ENCODE results near the gene SCN1A.

The SCN1A gene

DNA sequence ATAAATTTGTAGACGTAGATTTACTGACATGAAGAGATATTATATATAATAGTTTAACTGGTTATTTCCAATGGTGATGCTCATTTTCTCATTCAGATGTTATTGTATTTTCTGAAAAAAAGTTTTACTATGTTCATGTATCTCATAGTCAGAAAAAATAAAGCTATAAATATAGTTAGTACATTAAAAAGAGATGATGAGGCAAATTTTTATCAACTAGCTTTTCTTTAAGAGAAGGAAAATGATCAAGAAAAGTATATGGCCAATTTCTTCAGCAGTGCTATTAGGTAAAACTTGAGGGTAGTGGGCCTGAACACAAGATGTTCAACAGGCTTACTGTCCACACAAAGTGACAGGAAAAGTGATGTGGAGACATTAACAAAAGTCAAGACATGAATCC, 186.0 kb downstream of the SCN1A start:
- no peak overlapping the region for H3K4me2 ChIP-seq (ENCODE audit: low read depth, low read length, poor library complexity, severe bottlenecking)
- no peak for TF ChIP-seq EZH2phosphoT487 (IDR thresholded peaks at IDR 0.05; ENCODE audit: borderline replicate concordance)
- TF ChIP-seq, protein P1, sequence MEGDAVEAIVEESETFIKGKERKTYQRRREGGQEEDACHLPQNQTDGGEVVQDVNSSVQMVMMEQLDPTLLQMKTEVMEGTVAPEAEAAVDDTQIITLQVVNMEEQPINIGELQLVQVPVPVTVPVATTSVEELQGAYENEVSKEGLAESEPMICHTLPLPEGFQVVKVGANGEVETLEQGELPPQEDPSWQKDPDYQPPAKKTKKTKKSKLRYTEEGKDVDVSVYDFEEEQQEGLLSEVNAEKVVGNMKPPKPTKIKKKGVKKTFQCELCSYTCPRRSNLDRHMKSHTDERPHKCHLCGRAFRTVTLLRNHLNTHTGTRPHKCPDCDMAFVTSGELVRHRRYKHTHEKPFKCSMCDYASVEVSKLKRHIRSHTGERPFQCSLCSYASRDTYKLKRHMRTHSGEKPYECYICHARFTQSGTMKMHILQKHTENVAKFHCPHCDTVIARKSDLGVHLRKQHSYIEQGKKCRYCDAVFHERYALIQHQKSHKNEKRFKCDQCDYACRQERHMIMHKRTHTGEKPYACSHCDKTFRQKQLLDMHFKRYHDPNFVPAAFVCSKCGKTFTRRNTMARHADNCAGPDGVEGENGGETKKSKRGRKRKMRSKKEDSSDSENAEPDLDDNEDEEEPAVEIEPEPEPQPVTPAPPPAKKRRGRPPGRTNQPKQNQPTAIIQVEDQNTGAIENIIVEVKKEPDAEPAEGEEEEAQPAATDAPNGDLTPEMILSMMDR (conservative IDR thresholded peaks at IDR 0.05; ENCODE audit: low read length) = no peak
- no peaks in the 10 kb centered on the region for H4K20me1 ChIP-seq (ENCODE audit: insufficient read depth, low read length, poor library complexity, severe bottlenecking)
- H3K36me3 ChIP-seq (ENCODE audit: insufficient read depth, low read length) = peaks cover 75% of the 10 kb centered on the region
- no peak overlapping the region for H3K4me3 ChIP-seq (ENCODE audit: low read length, poor library complexity, severe bottlenecking)
- no peaks in the 10 kb centered on the region for H3F3A ChIP-seq (ENCODE audit: low read depth)
- no peaks in the 10 kb centered on the region for H3K9me3 ChIP-seq (ENCODE audit: insufficient read depth, low read depth, low read length)
- no peaks in the 10 kb centered on the region for H3K27me3 ChIP-seq (ENCODE audit: insufficient read depth, low read length, poor library complexity, severe bottlenecking)
- H2AFZ ChIP-seq (ENCODE audit: low read length) = no peak overlapping the region
- peaks cover 4% of the 10 kb centered on the region; the same call in 1 of the 2 replicates for H3K79me2 ChIP-seq (ENCODE audit: insufficient read depth, low read length)
- H3K9ac ChIP-seq (ENCODE audit: low read depth, low read length, poor library complexity, severe bottlenecking) = no peak overlapping the region
- no peaks in the 10 kb centered on the region for H3K9me2 ChIP-seq (replicated peaks; ENCODE audit: low read depth, low read length)
- peaks cover 4% of the 10 kb centered on the region for H3K4me1 ChIP-seq (ENCODE audit: insufficient read depth, low read length, poor library complexity, severe bottlenecking)

DNA sequence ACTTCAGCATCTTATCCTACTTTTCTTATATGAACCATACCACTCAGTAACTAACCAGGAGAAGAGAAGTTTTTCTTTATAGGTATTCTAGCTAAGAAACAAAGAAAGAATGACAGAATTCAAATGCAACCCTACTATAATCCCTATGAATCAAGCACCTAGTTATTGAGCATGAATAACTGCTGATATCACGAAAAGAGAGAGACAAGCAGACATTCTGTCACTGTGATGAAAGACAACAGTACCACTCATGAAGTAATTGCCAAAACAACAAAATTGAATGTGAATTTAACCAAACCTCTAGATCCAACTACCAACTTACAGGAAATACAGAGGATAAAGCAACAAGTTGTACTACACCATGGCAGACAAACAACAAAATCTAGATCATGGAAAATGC, 189.6 kb downstream of the SCN1A start:
- Histone ChIP-seq H3K9ac (ENCODE audit: low read depth, low read length, poor library complexity, severe bottlenecking) (no peak overlapping the region), H3K36me3 (ENCODE audit: insufficient read depth, low read length) (peaks cover 68% of the 10 kb centered on the region), H3K79me2 (ENCODE audit: insufficient read depth, low read length) (peaks cover 12% of the 10 kb centered on the region; the same call in 1 of the 2 replicates), H3K4me3 (ENCODE audit: low read length, poor library complexity, severe bottlenecking) (no peak overlapping the region), H3K4me1 (ENCODE audit: insufficient read depth, low read length, poor library complexity, severe bottlenecking) (peaks cover 6% of the 10 kb centered on the region), H3K27me3 (ENCODE audit: insufficient read depth, low read length, poor library complexity, severe bottlenecking) (no peaks in the 10 kb centered on the region), H3K9me3 (ENCODE audit: insufficient read depth, low read depth, low read length) (no peaks in the 10 kb centered on the region), H3F3A (ENCODE audit: low read depth) (no peaks in the 10 kb centered on the region), H2AFZ (ENCODE audit: low read length) (no peak overlapping the region), H3K4me2 (ENCODE audit: low read depth, low read length, poor library complexity, severe bottlenecking) (no peak overlapping the region), H3K9me2 (replicated peaks; ENCODE audit: low read depth, low read length) (no peaks in the 10 kb centered on the region), H4K20me1 (ENCODE audit: insufficient read depth, low read length, poor library complexity, severe bottlenecking) (no peaks in the 10 kb centered on the region)
- TF ChIP-seq, protein P1 (conservative IDR thresholded peaks at IDR 0.05; ENCODE audit: low read length) = no peak
- TF ChIP-seq EZH2phosphoT487 (IDR thresholded peaks at IDR 0.05; ENCODE audit: borderline replicate concordance) = no peak

Data from Loucy (cell line).